GM19395 (cell line): ENCODE results near the gene RAP1A.
"Not testable (repeated sequence)": the region's sequence is repeated elsewhere in the genome, so short reads cannot be mapped to it uniquely, and the experiment has no call there.

Source experiments
- ATAC-seq: cut with Tn5 transposase; IDR thresholded peaks from one replicate; pipeline ENCODE4 v1.9.1; 2021; ENCODE audit warnings: mild to moderate bottlenecking, moderate library complexity; ENCODE audit not compliant: unreplicated experiment

The RAP1A gene

GRCh38 chr1:111660204-111661150 is 40.9 kb downstream of the RAP1A start:
- ATAC-seq = no peak

GRCh38 chr1:111664652-111665051 is 45.1 kb downstream of the RAP1A start:
- ATAC-seq = no peak

- ATAC-seq = no peak
Observed at GRCh38 chr1:111665497-111665896, 45.9 kb downstream of the RAP1A start.

GRCh38 chr1:111666828-111667227 is 47.2 kb downstream of the RAP1A start:
- ATAC-seq = no peak

GRCh38 chr1:111669268-111669667 is 49.7 kb downstream of the RAP1A start:
- no peak for ATAC-seq

GRCh38 chr1:111671852-111672251 is 52.3 kb downstream of the RAP1A start:
- ATAC-seq = no peak

GRCh38 chr1:111672331-111672730 is 52.7 kb downstream of the RAP1A start:
- no peak for ATAC-seq

GRCh38 chr1:111677604-111678003 is 58.0 kb downstream of the RAP1A start:
- no peak for ATAC-seq

- no peak for ATAC-seq
Observed at GRCh38 chr1:111679541-111679940, 60.0 kb downstream of the RAP1A start.

GRCh38 chr1:111680212-111680800 is 60.7 kb downstream of the RAP1A start:
- ATAC-seq = not testable (repeated sequence)

GRCh38 chr1:111685293-111686153 is 65.9 kb downstream of the RAP1A start:
- ATAC-seq = not testable (repeated sequence)

- ATAC-seq = no peak
Observed at GRCh38 chr1:111690306-111690617, 70.7 kb downstream of the RAP1A start.

GRCh38 chr1:111691886-111692285 is 72.3 kb downstream of the RAP1A start:
- no peak for ATAC-seq

- no peak for ATAC-seq
Observed at GRCh38 chr1:111695801-111696200, 76.2 kb downstream of the RAP1A start.

- no peak for ATAC-seq
Observed at GRCh38 chr1:111696330-111696729, 76.7 kb downstream of the RAP1A start.

- no peak for ATAC-seq
Observed at GRCh38 chr1:111699268-111699667, 79.7 kb downstream of the RAP1A start.

- ATAC-seq = no peak
Observed at GRCh38 chr1:111702504-111703050, 83.0 kb downstream of the RAP1A start.

- no peak for ATAC-seq
Observed at GRCh38 chr1:111704240-111704639, 84.7 kb downstream of the RAP1A start.

GRCh38 chr1:111704776-111705175 is 85.2 kb downstream of the RAP1A start:
- ATAC-seq = no peak

GRCh38 chr1:111705841-111706240 is 86.3 kb downstream of the RAP1A start:
- ATAC-seq = no peak

GRCh38 chr1:111706921-111707320 is 87.3 kb downstream of the RAP1A start:
- ATAC-seq = no peak
